HG03520 (cell line): ENCODE results near the gene ICA1.
A peak's percentile ranks its signal among the peaks of the same experiment; 100 is the strongest.
"Not testable (repeated sequence)": the region's sequence is repeated elsewhere in the genome, so short reads cannot be mapped to it uniquely, and the experiment has no call there.

Source experiments
- ATAC-seq: cut with Tn5 transposase; IDR thresholded peaks from one replicate; pipeline ENCODE4 v1.9.1; 2021; ENCODE audit warnings: mild to moderate bottlenecking, moderate library complexity; ENCODE audit not compliant: unreplicated experiment

The ICA1 gene

DNA sequence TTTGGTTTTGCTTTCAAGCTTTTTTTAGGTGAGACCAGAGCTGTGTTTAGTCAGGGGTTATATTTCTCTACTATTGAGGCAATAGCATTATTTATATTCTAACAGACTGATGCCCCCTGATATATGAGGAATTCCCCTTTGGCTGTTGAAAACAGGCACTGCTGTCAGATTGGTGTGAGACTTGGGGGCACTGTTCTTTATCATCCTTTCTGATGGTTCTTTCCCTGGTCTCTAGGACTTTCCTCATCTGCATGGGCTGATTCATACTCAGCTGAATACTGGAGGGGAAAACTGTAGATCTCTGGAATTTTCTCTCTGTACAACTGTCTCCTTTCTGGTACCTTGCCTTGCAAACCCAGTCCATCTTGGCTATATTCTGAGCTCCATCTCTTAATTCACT is 10.0 kb upstream of the ICA1 start:
- no peak for ATAC-seq

DNA sequence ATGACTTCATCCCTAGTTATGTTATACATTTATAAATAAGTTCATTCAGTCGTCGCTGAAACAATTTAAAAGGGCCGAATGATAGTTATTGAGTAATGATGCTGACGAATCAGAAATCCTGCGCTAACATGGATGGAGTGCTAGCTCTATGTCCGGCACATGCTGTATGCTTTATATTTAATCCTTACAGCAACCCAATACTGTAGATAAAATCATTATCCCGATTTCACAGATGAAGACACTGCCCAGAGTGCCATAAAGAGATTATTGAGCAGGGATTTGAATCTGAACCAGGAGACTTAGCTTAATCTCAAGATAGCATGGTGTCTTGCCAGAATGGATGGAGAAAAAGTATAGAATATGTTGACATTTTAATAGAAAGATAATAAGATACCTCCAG is 1.1 kb upstream of the ICA1 start:
- ATAC-seq, result no peak

- ATAC-seq, result peak; percentile 17
Observed at GRCh38 chr7:8260871-8261694, 884 bp downstream of the ICA1 start.

DNA sequence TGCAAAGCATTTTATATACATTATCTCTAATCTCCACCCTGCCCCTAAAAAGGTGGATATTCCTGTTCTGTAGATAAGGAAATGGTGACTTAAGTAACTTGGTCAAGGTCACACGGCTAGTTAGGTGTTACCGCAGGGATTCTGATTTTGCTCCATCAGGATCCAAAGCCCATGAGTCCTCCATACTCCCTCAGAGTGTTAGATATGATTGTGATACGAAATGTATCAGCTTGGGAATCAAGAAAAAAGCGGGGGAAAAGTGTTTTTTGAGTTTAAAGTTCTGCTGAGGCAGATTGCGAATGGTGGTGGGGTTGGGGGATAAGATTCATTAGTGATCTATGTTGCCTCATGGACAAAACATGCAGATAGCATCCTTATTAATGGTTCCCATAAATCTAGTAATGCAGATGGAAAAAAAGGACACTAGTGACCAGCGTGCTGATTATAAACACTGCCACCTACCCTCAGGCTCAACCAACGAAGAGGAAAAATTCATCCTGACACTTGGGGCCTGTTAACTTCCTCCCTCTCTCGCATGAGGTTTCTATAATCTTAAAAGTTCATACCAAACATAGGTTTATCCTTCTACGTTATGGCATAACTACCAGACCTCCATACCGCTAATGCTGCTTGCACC is 2.3 kb downstream of the ICA1 start:
- no peak for ATAC-seq

GRCh38 chr7:8258734-8259133 is 3.2 kb downstream of the ICA1 start:
- no peak for ATAC-seq

DNA sequence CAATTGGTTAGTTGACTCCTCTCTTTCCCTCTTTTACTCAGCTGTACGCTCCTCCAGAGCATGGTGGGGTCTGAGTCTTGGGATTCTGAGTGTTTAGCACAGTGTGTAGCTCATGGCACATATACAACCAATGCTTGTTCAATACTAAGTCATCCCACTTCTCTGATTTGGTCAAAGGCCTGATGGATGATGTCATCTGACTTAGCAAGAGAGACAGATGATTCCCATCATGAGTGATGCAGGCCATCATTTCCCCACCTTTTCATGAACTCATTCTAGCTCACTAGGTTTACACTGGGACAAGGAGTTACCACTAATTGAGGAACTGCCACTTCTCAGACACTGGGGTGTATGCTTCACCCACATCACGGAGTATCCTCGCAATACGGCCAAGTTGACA is 3.8 kb downstream of the ICA1 start:
- ATAC-seq, result no peak

DNA sequence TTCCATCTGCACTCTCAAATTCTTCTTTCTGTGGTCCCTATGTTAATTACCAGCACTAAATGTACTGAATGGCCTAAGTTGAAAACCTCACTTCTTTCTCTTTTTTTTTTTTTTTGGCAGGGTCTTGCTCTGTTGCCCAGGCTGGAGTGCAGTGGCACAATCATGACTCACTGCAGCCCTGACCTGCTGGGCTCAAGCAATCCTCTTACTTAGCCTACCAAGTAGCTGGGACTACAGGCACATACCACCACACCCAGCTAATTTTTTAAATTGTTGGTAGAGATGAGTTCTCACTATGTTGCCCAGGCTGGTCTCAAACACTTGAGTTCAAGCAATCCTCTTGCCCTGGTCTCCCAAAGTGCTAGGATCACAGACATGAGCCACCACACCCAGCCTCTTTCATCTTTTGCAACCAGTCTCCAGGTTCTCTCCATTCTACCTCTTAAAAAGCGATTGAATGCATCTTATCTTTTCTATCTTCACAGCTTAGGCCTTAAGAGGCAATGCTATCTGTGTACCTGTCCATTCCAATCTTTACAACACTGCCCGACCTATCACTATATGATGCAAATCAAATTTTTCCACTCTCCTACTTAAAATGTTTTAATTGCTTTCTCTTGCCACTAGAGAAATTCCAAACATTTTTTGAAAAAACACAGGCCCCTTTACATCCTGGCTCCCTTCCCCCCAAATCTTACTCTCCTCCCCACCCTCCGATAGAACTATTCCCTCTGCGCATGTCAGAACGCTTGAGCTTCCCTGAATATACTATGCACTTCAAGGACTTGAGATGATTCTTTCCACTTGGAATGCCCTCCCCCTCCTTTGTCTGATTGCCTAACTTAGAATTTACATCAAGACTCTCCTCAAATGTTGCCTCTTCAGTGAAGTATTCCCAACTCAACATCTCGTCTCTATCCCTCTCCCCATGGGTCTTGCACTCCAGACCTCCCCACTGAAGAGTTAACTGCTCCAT is 6.0 kb downstream of the ICA1 start:
- ATAC-seq, result no peak

DNA sequence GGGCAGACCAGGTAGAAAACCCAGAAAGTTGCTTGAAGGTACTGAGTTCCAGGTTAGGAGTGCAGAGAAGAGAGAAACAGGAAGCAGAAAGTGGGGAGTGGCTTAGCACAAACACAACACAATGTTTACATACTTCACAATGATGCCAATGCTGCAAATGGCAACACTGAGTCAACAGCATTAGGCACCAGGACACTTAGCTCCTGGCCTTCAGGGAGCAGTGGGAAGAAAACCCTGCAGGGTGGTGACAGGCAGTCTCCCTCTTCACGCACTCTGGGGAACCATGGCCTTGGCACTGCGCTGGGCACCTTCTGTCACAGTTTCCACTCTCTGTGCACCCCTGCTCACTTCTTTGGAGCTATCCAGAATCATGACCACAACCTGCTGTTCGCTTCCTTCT is 7.3 kb downstream of the ICA1 start:
- no peak for ATAC-seq

- no peak for ATAC-seq
Observed at GRCh38 chr7:8254215-8254614, 7.8 kb downstream of the ICA1 start.

- no peak for ATAC-seq
Observed at GRCh38 chr7:8251195-8251594, 10.8 kb downstream of the ICA1 start.

GRCh38 chr7:8250547-8250946 is 11.4 kb downstream of the ICA1 start:
- no peak for ATAC-seq

DNA sequence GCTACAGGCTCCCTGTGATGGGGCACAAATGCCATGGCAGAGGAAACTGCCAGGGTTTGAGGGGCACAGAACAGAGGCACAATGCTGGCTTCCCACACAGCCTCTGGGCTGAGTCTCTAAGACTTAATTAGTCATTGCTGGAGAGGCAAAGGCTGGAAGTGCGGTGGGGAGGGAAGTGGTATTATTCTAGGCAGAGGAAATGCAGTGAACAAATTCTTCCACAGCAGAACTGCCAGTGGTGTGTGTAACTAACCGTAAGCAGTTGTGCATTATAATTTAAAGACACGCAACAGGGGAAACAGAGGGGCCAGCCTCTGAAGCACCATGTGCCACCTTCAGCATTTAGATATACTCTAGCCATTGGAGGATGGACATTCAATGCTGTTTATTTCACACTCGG is 12.8 kb downstream of the ICA1 start:
- ATAC-seq, result no peak

- ATAC-seq, result no peak
Observed at GRCh38 chr7:8246020-8246419, 15.9 kb downstream of the ICA1 start.

GRCh38 chr7:8245032-8245431 is 16.9 kb downstream of the ICA1 start:
- not testable (repeated sequence) for ATAC-seq

DNA sequence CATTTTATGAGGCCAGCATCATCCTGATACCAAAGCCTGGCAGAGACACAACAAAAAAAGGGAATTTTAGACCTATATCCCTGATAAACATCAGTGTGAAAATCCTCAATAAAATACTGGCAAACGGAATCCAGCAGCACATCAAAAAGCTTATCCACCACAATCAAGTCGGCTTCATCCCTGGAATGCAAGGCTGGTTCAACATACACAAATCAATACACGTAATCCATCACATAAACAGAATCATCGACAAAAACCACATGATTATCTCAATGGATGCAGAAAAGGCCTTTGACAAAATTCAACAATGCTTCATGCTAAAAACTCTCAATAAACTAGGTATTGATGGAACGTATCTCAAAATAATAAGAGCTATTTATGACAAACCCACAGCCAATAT is 18.9 kb downstream of the ICA1 start:
- not testable (repeated sequence) for ATAC-seq

- ATAC-seq, result not testable (repeated sequence)
Observed at GRCh38 chr7:8239702-8240362, 22.1 kb downstream of the ICA1 start.

- ATAC-seq, result no peak
Observed at GRCh38 chr7:8236780-8237407, 25.1 kb downstream of the ICA1 start.

DNA sequence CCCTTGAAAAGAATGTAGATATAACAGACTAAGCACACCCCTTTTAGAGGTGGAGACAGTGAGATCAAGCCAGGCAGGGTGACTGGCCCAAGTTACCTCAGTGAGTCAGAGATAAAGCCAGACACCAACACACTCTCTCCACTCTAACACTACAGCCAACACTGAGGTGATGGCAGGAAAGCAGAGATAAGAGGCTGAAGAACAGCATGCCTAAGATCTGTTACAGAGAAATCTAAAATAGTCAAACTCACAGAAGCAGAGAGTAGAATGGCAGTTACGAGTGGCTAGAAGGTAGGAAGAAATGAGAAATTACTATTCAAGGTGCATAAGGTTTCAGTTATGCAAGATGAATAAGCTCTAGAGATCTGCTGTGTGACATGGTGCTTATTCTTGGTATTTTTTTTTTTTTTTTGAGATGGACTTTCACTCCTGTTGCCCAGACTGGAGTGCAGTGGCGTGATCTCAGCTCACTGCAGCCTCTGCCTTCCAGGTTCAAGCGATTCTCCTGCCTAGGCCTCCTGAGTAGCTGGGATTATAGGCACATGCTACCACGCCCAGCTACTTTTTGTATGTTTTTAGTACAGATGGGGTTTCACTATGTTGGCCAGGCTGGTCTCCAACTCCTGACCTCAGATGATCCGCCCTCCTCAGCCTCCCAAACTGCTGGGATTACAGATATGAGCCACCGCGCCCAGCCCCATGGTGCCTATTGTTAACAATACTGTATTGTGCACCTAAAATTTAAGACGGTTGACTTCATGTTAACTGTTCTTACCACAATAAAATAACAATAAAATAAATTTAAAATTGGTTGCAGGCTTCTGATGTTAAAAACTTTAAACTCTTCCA is 28.7 kb downstream of the ICA1 start:
- peak; percentile 63 for ATAC-seq

DNA sequence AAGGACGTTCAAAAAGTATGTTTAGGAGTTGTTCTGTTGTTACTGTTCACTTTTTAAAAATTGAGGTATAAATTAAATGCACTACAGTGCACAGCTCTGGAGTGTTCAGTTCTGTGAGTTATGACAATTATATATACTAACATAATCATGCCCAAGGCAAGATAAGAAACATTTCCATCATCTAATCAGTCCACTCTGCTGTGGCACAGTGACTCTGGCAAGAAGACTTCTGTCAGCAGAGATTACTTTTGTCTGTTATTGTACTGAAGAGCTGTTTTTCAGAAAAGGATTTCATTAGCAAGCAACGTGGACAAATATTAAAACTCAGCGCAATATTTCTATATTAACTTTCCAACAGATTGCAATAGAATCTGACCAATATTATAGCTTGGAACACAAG is 32.0 kb downstream of the ICA1 start:
- ATAC-seq, result no peak
